Left lobe of liver (tissue), 2 donors: ENCODE data around the gene MAML1. TPM values are rescaled to one million over a fixed set of nuclear protein-coding genes. Genes with fewer than 3 reads are reported as not detected.
"Not testable (repeated sequence)": the region's sequence is repeated elsewhere in the genome, so short reads cannot be mapped to it uniquely, and the experiment has no call there.

Experiments
- ATAC-seq: fragments of 200-7000 bp; cut with Tn5 transposase; one replicate; pipeline ENCODE4 v1.9.1; 2020; ENCODE audit warnings: mild to moderate bottlenecking, moderate library complexity
- DNase-seq: peaks from one replicate; pipeline ENCODE4 v3.0.0-alpha.2; 2020; ENCODE audit warnings: low spot score
- total RNA-seq: library from RNA; stranded (reverse); gene quantifications from one replicate; pipeline ENCODE4 v1.2.1, GENCODE V29; 2021
- donor health status: DM: no; HTN: no; CAD: no; lungs with moderate emphysema.
- donor health status: DM: no; HTN: yes; CAD: no.

The MAML1 gene
- total RNA-seq, 1 donor from 2014 or later = 7.3 TPM

GRCh38 chr5:179766726-179767455 is 34.3 kb downstream of the MAML1 start:
- ATAC-seq = peak; percentile 44
- DNase-seq = no peak

DNA sequence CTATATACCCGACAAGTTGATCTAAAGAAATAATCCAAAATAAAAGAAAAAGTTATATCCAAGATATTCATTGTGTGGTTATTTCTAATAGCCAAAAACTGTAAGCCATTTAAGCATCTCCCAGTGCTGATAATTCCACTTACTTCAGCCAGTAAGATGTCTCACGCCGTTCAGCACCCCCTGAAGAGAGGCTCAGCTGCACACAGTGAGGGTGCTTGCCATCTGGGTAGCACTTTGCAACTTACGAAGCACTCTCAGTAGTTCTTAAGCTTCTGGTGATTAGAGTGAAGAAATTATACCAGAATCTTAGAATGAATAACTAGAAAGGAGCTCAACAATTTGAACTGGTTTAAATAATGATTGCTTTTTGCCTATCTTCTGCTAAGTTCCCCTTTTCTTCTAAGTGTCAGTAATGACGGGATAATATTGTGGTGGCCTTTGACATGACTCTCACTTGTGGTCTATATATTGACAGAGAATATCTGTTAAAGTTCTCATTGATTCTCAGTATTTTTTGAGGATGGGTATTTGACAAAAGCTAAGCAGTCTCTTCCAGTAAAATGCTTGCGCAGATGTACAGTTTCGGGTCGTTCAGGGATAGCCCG is 35.0 kb downstream of the MAML1 start:
- ATAC-seq (no peak), DNase-seq (no peak)

GRCh38 chr5:179768326-179769085 is 35.9 kb downstream of the MAML1 start:
- DNase-seq (no peak), ATAC-seq (peak; percentile 18)

DNA sequence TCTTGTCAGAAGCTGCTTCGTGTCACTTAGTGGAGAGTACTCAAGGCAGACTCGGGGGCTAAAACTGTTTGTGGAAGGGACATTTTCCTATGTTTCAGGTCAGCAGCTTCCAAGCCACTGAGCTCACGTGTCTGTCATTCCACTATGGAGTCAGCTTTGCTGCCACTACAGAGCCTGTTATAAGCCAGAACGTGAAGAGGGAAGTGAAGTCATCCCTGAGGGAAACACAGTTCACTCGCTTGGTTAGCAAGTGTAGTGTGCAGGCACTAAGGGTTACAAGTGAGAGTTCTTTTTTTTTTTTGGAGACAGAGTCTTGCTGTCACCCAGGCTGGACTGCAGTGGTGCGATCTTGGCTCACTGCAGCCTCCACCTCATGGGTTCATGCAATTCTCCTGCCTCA is 36.6 kb downstream of the MAML1 start:
- ATAC-seq (no peak), DNase-seq (no peak)

DNA sequence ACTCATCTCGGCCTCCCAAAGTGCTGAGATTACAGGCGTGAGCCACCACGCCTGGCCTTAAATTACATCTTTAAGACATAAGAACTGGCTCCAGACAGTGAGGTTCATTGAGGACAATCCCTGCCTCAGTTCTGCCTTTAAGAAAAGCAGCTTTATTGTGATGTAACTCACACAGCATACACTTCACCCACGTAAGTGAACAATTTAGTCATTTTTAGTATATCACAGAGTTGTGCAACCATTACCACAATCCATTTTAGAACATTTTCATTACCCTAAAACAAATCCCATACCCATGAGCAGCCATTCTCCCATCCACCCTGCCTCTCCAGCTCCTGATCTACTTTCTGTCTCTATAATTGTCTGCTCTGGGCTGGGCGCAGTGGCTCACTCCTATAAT is 37.2 kb downstream of the MAML1 start:
- DNase-seq (no peak), ATAC-seq (no peak)

- ATAC-seq (no peak), DNase-seq (no peak)
Observed at GRCh38 chr5:179771311-179771895, 38.8 kb downstream of the MAML1 start.

- no peak for ATAC-seq
- DNase-seq = no peak
Observed at GRCh38 chr5:179772351-179772750, 39.7 kb downstream of the MAML1 start.

DNA sequence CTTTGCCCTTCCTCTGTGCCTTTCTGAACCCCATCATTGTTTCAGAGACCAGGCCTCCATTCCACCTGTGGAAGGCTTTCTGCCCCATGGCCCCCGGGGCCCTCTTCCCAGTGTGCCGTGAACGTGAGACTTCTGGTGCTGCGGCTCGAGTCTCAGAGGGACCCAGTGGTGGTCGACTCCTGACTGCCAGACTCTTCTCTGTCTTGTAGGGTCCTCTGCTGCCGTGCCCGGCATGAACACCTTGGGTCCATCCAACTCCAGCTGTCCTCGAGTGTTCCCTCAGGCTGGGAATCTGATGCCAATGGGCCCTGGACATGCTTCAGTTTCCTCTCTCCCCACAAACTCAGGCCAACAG is 41.0 kb downstream of the MAML1 start:
- DNase-seq (no peak), ATAC-seq (no peak)

GRCh38 chr5:179774442-179774841 is 41.8 kb downstream of the MAML1 start:
- DNase-seq = no peak

GRCh38 chr5:179776411-179776938 is 43.9 kb downstream of the MAML1 start:
- DNase-seq = no peak
- ATAC-seq = no peak

More at GRCh38 chr5:179774442-179774841, 41.8 kb downstream of the MAML1 start:
- ATAC-seq = no peak

DNA sequence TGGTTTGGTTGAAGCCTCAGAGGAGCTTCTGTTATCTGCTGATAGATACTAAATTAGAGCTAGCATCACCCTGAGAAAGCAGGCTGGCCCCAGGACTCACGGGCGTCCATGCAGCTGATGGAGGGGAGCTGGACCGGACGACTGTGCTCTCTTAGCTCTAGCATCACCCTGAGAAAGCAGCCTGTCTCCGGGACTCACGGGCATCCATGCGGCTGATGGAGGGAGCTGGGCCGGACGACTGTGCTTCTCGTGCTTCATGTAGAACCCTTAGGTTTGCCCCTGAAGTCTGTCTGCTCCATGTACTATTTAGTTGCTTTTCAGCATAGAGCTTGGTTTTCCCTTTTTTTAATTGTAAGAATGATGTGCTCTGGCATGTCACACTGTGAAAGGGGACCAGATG is 44.8 kb downstream of the MAML1 start:
- ATAC-seq (no peak), DNase-seq (no peak)

DNA sequence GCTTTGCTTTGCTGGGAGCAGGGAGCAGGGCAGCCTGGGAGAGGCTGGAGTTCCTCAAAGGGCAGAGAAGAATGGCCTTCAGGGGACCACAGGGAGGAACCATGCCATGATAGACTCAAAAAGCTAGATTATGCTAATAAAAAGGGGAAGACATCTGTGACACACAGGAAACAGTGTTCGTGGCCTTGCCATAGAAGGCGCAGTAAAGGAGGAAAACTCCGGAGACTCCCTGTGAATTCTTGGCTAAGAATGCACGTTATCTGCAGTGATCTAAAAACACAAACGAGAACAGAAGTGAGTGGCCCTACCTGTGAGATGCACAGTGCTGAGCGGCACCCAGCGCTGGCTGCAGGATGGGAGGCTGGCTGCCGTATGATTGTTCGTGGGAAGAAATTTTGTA is 45.3 kb downstream of the MAML1 start:
- DNase-seq (no peak), ATAC-seq (peak; percentile 11)

- no peak for DNase-seq
- no peak for ATAC-seq
Observed at GRCh38 chr5:179778591-179778990, 46.0 kb downstream of the MAML1 start.

- DNase-seq (no peak), ATAC-seq (no peak)
Observed at GRCh38 chr5:179779826-179780225, 47.2 kb downstream of the MAML1 start.

- DNase-seq (no peak), ATAC-seq (peak; percentile 13)
Observed at GRCh38 chr5:179780362-179780761, 47.7 kb downstream of the MAML1 start.

- ATAC-seq (no peak), DNase-seq (no peak)
Observed at GRCh38 chr5:179781846-179782245, 49.2 kb downstream of the MAML1 start.

DNA sequence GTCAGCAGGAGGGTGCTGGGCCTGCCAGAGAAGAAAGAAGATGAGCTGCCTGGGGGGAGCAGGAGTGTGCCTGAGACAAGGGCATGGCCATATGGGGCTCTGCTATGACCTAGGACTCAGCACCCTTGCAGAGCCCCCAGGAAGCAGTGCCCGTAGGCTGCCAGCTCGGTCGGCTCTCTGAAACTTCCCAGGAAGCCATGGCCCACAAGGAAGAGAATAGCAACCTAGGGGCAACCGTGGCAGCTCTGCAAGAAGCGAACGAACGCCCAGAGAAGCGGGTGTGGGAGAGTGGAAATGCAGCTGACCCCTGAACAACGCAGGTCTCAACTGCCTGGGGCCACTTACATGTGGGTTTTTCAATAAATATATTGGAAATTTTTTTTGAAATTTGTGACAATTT is 50.5 kb downstream of the MAML1 start:
- DNase-seq (no peak), ATAC-seq (no peak)

DNA sequence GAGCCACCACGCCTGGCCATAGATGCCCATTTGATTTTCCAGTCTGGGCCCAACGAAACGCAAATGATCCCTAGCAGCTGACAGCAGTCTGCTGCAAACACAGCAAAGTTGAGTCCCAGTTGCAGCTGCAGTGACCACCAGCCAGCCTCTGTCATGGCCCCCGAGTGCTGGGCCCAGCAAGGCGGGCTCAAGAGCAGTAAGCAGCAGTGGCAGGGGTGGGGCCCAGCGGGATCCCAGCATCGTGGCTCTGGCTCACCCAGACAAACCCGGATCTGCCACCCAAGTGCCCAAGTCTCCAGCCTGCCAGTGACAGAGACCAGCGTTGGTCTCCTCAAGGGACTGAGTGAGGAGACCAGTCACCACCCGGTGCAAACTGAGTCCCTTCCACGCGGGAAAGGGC is 54.2 kb downstream of the MAML1 start:
- no peak for DNase-seq
- ATAC-seq = no peak

DNA sequence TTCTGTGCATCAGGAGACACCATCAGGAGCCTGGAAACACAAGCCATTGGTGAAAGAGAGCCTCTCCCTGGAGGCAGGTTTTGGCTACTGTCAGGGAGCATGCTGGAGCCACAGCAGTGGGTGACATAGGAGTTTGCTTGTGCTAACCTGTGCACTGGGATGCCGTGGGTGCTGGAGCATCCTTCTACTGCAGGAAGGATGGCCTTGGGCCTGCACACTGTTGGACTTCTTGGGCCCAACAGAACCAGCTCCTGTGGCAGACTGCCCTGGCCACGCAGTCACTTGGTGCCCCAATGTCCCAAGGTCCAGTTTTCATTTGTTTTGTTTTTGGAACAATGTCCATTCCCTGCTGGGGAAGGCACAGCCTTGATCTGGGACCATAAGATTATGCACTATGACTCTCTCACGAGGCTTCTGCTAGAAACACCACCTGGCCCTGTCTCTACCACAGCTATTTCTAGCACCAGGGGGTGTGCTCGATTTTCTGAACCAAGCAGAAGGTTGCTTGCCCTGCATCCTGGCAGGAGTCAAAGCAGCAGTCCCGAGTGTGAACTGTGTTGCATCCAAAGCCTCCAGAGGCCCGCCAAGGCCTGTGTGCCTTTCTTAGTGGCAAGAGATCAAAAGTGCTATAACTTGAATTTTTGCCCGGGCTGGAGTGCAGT is 55.7 kb downstream of the MAML1 start:
- ATAC-seq (peak; percentile 24), DNase-seq (no peak)

- ATAC-seq, DNase-seq: not testable (repeated sequence)
Observed at GRCh38 chr5:179789278-179789677, 56.7 kb downstream of the MAML1 start.
